OCI-LY1 (cell line): ENCODE data around the gene TESPA1.

Experiments
- CTCF ChIP-seq: fragments of 200-600 bp; sonication (generic), shearing (Covaris generic); IDR thresholded peaks from 2 replicates; pipeline ENCODE4 v1.5.1; 2017; ENCODE audit warnings: mild to moderate bottlenecking, antibody characterized with exemption, low read length, moderate library complexity, mixed read lengths
- EZH2 ChIP-seq: fragments of 200-600 bp; sonication (generic), shearing (Covaris generic); IDR thresholded peaks from 2 replicates; pipeline ENCODE4 v1.8.0; 2017; ENCODE audit warnings: borderline replicate concordance, mixed run types, mild to moderate bottlenecking, antibody characterized with exemption, low read length, moderate library complexity, mixed read lengths

- TF ChIP-seq CTCF, result no peak
- no peak for TF ChIP-seq EZH2
These were observed 7.4 kb upstream of the TESPA1 start for GRCh38 chr12:54991991-54992375.
